Measurements from ENCODE around the gene VPS13D. TPM values are rescaled to one million over a fixed set of nuclear protein-coding genes. Genes with fewer than 3 reads are reported as not detected.
"Not testable (repeated sequence)": the region's sequence is repeated elsewhere in the genome, so short reads cannot be mapped to it uniquely, and the experiment has no call there.

VPS13D gene
- total RNA-seq, 1 donor from 2014 or later, result 36.8 TPM

DNA sequence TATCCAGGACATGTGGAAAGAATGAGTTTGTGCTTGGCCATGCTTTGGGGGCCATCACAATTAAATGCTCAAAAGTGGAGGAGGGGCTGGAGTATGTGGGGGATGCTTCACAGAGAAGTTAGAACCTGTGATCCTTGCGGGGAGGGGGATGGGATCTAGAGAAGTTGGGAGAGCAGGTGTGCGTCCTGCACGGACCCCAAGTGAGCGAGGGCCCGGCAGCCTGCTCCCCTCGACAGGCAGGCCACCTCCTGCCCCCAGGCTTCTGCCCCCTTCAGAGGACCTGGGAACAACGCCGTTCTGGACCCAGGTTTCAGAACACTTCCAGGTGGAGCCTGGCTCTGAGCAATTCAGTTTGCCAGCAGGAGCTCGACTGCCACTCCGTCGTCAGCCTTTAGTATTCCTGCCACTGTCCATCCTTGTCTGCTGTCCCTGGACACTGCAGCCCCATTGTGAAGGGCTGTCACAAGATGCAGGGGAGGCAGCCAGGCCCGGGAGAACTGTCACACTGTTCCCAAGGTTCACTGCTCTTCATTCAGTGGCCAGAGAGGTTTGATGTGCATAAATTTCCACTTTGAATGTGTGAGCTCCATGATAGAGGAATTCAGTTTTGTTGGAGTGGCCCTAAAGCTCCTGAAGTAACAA lies 275.9 kb downstream of the VPS13D start:
- DNase-seq (ENCODE audit: extremely low read depth, low read depth, low spot score), result no peak

DNA sequence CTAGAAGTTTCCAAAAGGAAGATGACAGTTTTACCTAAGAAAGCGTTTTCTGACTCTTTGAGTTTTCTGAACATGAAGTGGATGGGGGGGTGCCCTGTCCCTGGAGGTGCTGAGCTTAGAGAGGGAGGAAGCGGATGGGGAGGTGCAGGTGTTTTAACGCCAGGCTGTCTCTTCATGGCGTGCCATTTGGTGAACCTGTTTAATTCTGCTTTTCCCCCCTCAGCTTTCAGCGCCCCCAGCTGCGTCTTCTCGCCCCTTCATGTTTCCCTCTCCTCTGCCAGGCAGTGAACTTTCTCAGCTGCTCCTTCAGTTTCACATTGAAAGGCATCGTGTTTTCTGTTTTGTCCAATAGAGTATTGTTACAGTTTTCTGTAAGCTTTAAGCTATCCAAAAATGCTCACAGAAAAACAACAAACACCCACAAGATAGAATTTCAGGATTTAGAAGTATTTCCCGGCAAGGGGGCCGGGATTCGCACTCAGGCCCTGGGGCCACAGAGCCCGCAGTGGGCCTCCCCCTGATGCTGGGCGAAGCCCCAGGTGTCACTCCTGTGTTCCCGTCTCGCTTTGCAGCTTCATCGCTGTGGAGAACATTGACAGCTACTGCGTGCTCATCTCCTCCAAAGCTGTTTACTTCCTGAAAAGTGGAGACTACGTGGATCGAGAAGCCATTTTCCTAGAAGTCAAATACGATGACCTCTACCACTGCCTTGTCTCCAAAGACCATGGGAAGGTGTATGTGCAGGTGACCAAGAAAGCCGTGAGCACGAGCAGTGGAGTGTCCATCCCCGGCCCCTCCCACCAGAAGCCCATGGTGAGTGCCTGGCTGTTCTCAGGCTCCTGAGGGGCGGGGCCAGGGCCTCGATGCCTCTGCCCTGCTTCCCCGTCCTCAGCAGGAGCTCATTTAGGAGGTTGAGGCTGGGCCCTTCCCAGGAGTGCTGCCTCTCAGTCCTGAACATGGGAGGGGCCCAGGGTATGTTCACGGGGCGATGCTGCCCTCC lies 276.8 kb downstream of the VPS13D start:
- DNase-seq (ENCODE audit: extremely low read depth, low read depth, low spot score), result no peak

DNA sequence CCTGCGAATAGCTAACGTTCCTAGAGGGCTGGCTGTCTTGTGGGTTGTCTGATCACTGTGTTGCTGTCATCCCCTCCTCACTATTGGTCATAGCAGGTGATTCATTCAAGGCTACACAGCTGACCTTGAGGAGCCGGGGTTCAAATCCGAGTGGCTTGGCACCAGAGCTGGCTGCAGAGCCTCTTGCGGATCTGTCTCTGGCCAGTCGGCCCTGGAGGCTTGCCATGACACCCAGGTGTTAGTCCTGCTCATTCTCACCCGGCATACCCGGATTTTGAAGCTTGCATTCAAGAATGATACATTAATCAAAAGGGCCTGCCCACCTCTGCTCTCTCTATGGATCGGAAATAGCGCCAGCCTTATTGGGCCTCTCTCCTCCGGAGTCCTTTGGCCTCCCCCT lies 277.8 kb downstream of the VPS13D start:
- DNase-seq (ENCODE audit: extremely low read depth, low read depth, low spot score), result no peak

DNA sequence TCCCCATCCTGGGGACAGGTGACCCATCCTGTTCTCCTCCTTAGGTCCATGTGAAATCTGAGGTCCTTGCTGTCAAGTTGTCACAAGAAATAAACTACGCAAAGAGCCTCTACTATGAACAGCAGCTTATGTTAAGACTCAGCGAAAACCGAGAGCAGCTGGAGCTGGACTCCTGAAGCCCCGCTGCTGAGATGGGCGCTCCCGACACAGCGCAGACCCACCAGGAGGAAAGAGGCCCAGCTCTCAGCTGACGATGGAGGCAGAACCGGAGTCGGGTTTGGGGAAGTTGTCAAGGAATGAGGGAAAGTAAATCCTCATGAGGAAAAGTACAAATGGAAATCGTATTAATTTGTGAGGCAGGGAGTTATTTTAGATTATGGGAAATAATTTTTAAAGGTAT lies 279.0 kb downstream of the VPS13D start:
- DNase-seq (ENCODE audit: extremely low read depth, low read depth, low spot score), result no peak

DNA sequence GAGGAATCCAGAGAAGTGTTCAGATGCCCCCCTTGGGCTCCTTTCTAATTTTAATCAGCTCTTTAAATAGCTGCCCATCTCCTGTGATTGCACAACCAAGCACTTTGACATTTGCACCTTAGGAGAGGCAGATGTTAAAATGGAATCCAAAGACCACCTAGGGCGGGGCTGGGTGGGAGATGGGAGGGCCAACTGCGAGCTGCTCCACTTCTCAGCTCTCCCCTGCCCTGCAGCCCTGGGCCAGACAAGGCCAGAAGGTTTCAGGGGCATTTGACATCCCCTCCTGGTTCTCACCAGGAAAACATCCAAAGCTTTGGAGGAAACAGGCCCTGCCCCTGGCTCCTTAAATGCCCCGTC lies 281.3 kb downstream of the VPS13D start:
- no peak for DNase-seq (ENCODE audit: extremely low read depth, low read depth, low spot score)

DNA sequence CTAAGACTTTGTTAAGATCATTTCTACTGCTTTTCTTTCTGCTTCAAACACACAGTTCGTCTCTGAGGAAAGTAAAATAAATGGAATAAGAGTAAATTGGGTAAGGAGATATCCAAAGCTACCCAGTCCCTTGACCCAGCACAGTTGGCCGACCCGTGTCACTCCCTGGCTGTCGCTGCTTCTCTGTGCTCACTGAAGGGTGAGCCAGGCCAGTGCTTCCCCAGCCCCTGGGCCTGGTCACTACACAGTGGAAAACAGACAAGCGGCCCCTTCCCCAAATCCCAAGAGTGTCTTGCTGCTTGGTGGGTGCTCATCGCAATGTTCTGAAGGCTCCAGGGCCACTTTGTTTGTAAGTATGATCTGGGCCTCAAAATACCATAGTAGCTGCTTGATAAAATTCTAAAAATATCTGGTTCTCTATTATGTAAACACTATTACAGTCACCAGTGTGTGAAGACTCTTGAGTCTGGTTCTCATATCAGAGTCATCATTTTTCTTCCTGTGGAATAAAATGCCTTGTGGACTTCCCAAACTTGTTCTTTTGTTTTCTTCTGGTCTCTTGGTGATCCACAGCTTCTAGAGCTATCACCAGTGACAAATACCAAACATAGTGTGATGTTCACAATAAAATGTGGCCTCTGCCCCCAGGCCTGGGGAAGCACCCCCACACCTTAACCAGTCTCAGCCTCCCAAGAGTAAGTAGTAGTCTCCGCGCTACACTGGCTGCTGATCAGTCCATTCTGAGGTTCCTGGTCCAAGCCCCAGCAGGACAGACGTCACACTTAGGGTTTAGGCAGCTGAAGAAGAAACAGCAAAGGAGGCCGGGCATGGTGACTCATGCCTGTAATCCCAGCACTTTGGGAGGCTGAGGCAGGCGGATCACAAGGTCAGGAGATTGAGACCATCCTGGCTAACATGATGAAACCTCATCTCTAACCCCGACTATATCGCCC lies 282.0 kb downstream of the VPS13D start:
- DNase-seq (ENCODE audit: extremely low read depth, low read depth, low spot score), result no peak

DNA sequence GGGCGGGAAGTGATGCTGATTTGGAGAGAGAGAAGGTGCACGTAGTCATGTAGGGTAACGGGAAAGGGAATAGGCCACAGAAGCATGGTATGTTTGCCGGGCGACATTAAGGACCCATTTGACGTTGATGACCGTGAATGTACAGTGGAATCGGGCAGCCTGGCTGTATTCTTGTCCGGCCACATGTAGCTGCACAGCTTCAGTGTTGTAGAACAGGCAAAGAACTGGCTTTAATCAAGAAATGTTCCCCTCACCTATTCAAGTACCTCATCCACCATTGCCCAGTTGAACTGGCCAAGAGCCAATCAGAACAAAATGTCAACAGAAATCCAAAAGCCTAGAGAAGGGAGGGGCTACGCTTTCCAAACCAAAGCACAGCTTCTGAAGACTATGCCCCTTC lies 283.4 kb downstream of the VPS13D start:
- DNase-seq (ENCODE audit: extremely low read depth, low read depth, low spot score), result no peak

DNA sequence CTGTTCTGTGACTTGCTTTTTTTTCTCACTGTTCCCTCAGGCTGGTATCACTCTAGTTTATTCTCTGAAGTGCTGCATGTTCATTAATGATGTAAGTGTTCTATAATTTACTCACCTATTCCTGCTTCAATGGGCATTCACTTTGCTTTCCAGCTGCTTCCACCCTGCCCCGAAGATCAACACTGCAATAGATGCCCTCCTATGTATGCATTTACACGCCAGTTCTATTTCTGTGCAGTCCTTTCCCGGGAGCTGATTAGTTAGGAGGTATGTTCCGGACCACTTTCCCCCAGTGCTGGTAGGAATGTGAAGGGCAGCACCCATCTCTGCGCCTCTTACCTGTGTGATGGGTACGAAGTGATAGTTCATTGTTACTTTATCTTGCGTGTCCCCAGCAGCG lies 284.8 kb downstream of the VPS13D start:
- no peak for DNase-seq (ENCODE audit: extremely low read depth, low read depth, low spot score)

DNA sequence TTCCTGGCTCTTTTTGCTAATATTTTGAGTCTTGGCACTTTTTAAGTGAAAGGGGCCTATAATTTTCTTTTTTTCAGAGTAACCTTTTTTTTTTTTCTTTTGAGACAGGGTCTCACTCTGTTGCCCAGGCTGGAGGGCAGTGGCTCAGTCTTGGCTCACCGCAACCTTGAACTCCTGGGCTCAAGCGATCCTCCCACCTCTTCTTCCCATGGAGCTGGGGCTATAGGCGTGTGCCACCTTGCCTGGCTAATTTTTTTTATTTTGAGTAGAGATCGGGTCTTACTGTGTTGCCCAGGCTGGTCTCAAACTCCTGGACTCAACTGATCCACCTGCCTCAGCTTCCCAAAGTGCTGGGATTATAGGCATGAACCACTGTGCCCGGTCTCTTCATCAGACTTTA lies 285.4 kb downstream of the VPS13D start:
- no peak for DNase-seq (ENCODE audit: extremely low read depth, low read depth, low spot score)

DNA sequence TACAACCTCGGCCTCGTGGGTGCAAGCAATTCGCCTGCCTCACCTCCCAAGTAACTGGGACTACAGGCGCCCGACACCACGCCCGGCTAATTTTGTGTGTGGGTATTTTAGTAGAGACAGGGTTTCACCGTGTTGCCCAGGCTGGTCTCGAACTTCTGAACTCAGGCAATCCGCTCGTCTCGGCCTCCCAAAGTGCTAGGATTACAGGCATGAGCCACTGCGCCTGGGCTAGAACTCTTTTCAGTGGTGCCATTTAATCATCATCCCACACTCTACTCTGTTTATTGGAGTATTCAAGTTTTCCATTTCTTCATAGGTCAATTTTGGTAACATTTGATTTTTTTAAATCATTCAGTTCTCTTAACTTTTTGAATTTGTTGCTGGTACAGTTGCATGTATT lies 286.9 kb downstream of the VPS13D start:
- no peak for DNase-seq (ENCODE audit: extremely low read depth, low read depth, low spot score)

DNA sequence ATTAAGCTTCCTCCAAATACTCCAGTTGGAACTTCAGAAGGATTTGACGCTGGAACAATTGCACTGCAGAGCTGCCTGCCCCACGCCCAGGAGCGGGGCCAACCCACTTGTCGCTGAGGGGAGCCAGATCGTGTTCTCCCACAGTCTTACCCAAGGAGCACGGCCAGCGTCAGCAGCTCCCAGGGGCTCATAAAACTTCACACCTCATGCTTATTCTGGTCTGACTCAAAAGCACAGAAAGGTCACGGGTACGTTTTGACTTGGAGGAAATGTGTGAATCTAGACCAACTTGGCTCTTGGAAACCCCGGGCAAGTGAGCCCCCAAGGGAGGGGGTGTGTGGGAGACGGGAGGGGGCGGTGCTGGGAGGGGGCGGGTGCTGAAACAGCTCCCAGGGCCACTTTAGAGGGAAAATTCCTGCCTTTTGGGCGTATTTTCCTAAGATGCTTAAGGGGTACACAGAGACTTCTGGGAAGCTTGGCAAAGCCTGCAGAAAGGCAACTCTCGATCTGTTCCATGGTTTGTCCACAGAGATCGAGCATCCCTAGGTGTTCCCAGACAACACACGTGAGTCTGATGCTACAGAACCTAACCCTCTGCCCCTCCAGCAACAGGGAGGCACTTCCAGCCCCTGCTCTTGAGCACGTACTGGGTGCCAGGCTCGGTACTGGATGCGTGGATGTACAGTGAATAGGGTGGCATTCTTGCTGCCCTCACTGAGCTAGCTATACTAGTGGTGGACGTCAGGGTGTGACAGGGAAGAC lies 289.3 kb downstream of the VPS13D start:
- no peak for DNase-seq (ENCODE audit: extremely low read depth, low read depth, low spot score)

DNA sequence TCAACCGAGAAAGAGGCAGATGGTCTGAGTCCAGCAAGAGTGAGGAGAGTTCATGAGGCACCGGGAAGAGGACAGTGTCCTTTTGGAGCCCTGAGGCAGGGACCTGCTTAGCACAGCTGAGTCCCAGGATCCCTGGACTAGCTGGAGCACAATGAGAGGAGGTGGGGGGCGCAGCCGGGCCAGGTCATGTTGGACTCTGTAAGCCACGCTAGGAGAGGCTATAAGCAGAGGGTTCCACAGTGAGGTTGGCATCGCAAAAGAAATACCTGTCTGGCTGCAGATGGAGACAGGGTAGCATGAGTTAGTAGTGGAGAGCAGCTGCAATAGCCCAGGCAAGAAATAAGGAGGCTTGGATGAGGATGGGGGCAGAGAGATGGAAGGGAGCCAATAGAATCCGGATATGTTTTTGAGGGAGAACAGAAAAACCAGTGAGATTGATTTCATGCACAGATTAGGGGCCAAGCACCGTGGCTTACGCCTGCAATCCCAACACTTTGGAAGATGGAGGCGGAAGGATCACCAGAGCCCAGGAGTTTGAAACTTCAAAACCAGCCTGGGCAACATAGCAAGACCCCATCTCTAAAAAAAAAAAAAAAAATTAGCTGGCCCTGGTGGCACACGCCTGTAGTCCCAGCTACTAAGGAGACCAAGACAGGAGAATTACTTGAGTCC lies 290.0 kb downstream of the VPS13D start:
- DNase-seq (ENCODE audit: extremely low read depth, low read depth, low spot score), result no peak

DNA sequence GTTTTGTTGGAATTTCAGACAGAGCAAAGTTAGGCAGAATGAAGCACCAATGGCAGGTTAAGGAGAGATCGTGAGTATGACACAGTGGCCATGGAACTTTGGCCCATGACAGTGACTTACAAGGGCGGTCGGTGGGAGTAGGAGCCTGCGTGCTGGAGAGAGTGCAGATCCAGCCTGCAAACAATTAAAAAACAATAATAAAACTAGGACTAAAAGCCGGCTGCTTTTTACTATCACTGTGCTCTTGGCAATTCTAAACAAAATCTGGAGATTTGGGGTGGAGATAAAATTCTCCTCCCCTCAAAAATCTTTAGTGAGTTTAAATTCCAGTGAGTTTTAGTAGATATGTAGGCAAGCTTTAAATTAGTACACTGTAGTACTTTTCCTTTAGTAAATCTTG lies 291.3 kb downstream of the VPS13D start:
- DNase-seq (ENCODE audit: extremely low read depth, low read depth, low spot score), result no peak

DNA sequence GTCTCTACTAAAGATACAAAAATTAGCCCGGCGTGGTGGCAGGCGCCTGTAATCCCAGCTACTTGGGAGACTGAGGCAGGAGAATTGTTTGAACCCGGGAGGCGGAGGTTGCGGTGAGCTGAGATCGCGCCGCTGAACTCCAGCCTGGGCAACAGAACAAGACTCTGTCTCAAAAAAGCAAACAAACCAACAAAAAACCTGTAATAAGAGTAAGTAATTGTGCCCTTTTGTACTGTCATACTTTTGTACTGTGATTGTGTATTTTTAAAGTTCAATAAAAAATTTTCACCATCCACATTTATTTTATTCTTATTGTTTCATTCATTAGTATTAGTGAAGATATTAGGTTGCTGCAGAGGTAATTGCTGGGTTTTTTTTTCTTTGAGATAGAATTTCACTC lies 292.9 kb downstream of the VPS13D start:
- DNase-seq (ENCODE audit: extremely low read depth, low read depth, low spot score), result not testable (repeated sequence)

DNA sequence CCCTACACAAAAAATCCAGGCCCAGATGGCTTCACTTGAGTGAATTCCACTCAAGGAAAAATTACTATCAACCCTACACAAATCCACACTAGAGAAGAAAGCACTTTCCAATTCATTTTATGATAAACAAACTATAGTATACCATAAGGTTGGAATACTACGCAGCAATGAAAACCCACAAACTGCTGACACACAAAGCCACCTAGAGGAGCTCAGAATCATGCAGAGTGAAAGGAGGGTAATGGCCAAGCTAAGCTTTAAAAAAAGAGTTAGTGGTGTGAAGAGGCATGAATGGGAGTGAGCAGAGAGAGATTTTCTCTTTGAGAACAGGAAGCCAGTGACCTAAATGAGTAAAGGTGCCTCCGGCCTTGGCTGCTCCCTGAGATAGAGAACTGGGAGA lies 294.4 kb downstream of the VPS13D start:
- DNase-seq (ENCODE audit: extremely low read depth, low read depth, low spot score), result no peak

DNA sequence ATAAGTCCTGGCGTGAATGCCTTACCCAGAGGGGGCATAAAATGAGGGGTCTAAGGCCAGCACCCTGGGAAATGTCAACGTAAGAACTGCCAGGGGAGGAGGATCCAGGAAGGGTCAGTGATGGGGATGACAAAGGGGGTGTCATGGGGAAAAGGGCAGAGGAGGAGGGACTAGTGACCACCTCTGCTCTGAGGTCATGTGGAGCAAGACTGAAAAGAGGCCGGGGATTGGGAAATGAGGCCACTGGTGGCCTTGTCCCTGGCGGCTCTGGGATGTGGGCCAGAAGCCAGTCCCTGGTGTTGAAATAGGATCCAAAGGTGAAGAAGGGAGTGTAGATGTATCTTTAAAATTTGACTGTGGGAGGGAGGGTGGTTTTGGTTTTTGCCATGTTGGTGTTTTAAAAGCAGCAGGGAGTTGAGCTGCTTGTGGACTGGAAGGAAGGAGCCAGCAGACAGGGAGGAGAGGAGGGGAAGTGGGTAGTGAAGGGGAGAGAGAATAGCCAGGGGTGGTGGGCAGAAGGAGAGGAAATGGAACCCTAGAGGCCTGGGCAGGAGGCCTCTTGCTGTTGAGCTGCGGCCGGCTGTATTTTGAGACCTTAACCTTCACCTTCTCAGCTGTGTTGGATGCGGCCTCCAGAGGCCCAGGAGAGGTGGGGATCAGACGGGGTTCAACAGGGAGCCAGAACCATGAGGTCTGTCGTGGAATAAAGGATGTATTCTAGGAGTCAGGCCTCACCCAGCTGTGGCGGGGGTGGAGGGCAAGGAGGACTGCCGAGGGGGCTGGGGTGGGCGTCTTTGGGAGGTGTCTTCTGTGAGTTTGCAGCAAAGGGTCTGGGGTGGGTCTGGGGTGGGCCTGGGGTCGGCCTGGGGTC lies 295.7 kb downstream of the VPS13D start:
- no peak for DNase-seq (ENCODE audit: extremely low read depth, low read depth, low spot score)

DNA sequence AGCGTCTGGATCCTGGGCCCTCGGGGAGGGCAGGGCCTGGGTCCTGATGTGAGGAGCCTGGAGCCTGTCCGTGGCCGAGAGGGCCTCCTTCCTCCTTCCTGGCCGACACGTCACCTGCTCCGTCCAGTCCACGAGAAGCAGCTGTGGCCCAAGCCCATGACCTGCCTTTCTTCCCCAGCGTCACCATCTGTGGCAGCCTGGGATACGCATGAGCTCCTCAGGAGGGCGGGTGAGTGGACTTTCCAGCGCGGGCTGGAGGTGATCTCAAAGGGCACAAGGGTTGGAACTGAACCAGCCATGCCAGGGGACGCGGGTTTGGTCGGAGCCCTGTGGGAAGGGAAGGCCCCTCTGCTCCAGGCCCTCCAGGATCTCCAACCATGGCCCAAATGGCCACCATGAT lies 297.7 kb downstream of the VPS13D start:
- no peak for DNase-seq (ENCODE audit: extremely low read depth, low read depth, low spot score)

DNA sequence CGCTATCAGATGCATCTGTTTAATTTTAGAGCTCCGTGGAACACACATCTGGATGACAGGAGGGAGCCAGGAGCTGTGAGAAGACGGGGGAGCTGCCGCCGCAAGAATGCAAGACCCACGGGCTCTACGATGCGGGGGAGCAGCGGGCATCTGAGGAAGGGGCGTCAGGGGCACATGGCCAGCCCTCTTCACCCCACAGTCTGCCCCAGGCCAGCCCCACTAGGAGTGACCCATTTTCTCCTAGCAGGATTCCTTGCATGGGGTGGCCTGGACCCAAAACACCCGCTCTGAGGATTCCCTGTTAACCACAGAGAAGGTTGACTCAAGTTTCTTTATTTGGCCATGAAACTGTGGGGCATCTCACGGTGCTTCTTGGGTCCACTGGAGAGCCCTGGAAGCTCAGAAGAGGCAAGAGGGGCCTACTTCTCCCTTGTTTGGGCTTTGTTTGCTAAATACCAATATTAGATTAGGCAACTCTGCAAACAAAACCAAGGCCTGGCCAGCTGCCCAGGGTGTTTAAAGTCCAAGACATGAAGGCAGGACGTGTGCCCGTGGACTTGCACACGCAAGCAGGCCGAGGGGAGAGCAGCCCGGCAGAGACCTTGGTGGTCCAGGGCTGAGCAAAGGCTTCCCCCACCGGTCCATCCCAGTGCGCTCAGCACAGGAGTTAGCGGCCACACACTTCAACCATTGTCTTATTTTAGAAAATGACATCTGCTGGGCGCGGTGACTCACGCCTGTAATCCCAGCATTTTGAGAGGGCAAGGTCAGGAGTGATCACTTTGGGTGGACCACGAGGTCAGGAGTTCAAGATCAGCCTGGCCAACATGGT lies 298.4 kb downstream of the VPS13D start:
- DNase-seq (ENCODE audit: extremely low read depth, low read depth, low spot score), result no peak

Data from glomerular endothelial cell (primary cell).